Measurements from ENCODE around the gene CARMIL1. TPM values are rescaled to one million over a fixed set of nuclear protein-coding genes. Genes with fewer than 3 reads are reported as not detected.

CARMIL1 gene
- total RNA-seq, 1 donor from 2014 or later, result 22.5 TPM

GRCh38 chr6:25465941-25466340, 186.8 kb downstream of the CARMIL1 start:
- DNase-seq (ENCODE audit: low read depth), result no peak

DNA sequence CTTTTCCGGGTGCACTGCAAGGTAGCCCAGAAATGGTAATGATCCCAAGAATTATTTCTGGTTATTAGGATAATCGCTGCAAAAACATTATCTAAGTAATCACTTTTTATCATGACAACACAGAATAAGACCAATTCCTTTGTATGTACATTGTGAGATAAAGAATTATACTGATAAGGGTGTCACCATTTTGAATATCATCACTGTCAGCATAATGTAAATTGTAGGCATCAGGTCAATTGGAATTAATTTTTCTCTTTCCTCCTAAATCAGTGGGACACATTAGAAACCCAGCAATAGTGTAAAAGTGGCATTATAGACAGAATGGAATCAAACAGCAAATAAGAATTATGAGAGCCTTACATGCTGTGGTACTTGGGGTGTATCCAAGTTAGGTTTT, 189.7 kb downstream of the CARMIL1 start:
- no peak for DNase-seq (ENCODE audit: low read depth)

GRCh38 chr6:25469797-25470388, 190.7 kb downstream of the CARMIL1 start:
- DNase-seq (ENCODE audit: low read depth), result no peak

- DNase-seq (ENCODE audit: low read depth), result no peak
Measured at GRCh38 chr6:25472306-25472705, 193.1 kb downstream of the CARMIL1 start.

DNA sequence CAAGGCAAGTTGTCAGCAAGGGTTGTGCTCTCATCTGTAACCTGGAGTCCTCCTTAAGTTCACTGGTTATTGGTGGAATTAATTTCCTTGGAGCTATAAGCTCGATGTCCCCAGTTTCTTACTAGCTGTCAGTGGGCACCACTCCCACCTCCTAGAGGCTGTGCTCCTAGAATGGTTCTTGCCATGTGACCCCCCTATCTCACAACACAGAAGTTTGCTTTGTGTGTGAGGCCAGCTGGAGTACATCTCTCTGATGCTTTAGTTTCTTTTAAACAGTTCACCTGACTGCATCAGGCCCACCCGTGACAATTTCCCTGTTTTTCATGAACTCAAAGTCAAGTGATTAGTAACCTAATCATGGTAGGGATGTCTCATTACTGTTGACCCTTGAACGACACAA, 193.7 kb downstream of the CARMIL1 start:
- no peak for DNase-seq (ENCODE audit: low read depth)

DNA sequence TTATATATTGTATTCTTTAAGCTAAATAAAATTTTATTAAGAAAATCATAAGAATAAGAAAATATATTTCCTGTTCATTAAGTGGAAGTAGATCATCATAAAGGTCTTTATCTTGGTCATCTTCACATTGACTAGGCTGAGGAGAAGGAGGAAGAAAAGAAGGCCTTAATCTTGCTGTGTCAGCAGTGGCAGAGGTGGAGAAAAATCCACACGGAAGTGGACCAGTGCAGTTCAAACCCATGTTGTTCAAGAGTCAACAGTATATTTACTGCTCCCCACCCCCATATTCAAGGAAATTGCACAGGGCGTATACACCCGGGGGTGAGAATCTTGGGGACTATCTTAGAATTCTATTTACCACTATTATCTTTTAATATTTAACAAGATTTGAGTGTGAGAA, 194.3 kb downstream of the CARMIL1 start:
- no peak for DNase-seq (ENCODE audit: low read depth)

DNA sequence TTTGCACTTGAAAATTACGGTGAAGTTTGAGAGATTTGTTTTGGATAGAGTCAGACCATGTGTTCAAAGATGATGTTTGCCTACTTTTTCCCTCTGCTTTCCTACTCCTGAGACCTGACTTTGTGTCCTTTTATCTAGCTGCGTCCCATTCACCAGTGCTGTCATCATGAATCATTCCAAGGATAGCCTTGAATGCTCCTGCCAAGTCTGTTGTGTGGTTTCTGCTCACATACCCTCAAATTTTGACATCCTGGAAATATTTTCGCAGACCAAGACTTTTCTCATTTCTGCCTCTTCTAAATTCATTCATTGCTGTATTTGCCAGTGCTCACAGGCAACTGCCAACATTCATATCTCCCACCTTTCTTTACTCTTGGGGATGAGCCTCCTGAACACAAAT, 197.0 kb downstream of the CARMIL1 start:
- peak; percentile 50 for DNase-seq (ENCODE audit: low read depth)

GRCh38 chr6:25477006-25477590, 197.9 kb downstream of the CARMIL1 start:
- DNase-seq (ENCODE audit: low read depth), result peak; percentile 67

DNA sequence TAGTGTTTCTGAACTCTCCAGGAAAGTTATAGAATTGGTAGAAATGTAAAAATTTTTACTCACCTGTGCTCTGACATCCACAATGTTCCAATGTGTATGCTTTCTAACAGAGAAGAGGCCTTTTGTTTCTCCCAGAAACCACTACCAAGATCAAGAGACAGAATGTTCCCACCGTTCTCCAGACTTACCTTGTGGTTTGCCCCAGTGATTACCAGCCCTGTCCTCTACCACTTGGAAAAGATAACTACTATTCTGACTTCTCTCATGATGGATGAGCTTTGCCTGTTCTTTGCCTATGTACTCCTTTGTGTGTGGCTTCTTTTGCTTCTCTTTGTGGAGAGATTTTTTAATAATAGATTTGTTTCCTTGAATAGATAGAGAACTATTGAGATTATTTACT, 199.8 kb downstream of the CARMIL1 start:
- no peak for DNase-seq (ENCODE audit: low read depth)

GRCh38 chr6:25481267-25481666, 202.1 kb downstream of the CARMIL1 start:
- no peak for DNase-seq (ENCODE audit: low read depth)

DNA sequence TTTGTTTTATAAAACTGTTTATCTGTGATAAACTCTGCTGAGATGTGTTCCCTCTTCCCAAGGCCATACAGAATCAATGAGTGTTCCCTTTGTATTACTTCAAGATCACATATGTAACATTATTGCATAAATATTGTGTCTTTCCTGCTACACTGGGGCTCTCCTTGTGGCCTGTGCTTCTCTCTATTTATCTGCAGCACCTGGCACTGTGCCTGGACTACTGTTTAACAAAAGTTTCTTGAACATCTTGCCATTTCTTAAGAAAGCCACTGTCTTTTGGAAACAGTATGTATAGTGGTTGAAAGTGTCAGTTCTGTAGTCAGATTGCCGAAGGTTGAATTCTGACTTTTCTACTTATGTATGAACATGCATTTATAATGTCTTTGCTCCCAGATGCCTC, 203.8 kb downstream of the CARMIL1 start:
- DNase-seq (ENCODE audit: low read depth), result no peak

GRCh38 chr6:25483943-25484342, 204.8 kb downstream of the CARMIL1 start:
- no peak for DNase-seq (ENCODE audit: low read depth)

DNA sequence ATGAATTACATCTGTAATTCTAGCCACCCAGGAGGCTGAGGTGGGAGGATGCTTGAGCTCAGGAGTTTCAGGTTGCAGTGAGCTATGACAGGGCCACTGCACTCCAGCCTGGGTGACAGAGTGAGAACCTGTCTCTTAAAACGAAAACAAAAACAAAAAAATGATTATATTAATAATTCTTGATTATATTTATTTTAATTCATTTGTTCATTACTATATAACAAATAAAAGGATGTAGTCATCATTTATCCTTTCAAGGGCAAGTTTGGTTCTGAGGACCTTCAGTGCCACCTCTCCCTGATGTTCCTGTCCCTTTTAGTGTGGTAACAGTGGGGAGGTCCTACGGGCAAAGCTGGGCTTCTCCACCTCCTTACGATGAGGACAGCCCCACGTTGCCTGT, 205.7 kb downstream of the CARMIL1 start:
- no peak for DNase-seq (ENCODE audit: low read depth)

- DNase-seq (ENCODE audit: low read depth), result peak; percentile 83
Measured at GRCh38 chr6:25485821-25486534, 206.8 kb downstream of the CARMIL1 start.

DNA sequence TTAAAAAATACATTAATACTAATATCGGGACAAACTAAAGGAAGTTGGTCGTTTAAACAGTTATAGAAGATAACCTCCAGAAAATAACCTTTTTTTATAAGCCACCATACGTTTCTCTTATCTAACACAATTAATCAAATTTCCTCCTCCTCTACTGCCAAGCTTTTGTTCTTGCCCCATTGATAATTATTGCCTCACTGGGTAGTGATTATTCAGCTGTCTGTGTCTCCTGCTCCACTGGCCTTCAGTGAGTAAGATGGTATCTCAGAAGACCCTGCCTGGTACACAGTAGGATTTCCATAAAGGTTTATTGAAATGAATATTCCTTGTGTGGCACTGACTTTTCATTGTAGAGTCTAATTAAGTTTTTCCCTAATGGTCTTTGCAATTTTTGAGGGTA, 207.4 kb downstream of the CARMIL1 start:
- no peak for DNase-seq (ENCODE audit: low read depth)

DNA sequence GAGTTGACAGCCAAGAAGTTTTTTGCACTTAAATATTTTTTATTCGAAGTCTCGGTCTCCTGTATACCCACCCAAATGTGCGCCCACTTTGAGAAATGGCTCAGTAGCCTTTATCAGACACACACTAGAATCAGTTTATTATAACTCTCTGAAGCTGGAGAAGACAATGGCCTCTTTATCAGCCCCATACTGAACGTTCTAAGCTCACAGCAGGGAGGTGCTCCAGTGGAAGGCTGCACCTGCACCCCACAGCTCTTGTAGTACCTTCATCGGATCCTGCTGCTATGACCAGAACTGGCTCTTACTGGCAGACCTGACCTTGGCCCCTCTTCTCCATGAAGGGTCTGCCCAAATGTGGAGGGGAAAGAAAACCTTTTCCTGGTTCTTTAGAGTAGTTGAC, 207.8 kb downstream of the CARMIL1 start:
- no peak for DNase-seq (ENCODE audit: low read depth)

GRCh38 chr6:25488156-25488555, 209.0 kb downstream of the CARMIL1 start:
- DNase-seq (ENCODE audit: low read depth), result peak; percentile 45

DNA sequence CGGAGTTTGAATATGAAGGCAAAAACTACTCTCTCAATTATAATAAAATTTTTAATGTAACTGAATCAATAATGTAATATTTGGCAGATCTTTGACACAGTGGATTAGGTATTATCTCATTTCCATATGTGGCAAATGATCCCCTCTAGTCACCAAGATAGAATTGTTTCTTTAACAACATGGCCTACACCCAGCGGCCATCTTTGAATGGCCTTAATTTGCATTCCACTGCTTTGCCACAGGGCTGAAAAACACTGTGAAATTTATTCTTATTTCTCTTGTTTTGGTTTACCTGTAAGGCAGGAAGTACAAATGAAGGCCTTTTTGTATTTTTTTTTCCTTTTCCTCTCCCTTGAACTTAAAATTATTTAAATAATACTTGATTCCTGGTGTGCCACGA, 210.2 kb downstream of the CARMIL1 start:
- DNase-seq (ENCODE audit: low read depth), result no peak

GRCh38 chr6:25490018-25490801, 211.0 kb downstream of the CARMIL1 start:
- DNase-seq (ENCODE audit: low read depth), result peak; percentile 85

GRCh38 chr6:25492951-25493350, 213.8 kb downstream of the CARMIL1 start:
- no peak for DNase-seq (ENCODE audit: low read depth)

DNA sequence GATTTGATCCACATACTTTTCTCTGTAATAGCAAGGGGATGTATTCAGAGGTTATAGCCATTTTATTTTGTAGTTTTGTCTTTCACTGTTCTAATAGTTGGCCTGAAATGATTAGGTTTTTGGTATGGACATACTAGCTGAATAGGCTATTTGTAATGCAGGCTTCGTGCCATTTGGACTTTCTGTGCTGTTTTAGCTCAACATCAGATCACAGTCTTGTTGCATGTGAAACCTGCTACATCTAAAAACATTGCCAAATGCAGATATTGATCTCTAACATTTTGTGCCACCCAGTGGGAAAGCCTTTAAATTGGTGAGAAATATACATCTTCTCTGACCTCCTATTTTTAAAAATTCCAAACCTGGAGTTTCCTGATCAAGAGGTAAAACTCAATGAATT, 215.3 kb downstream of the CARMIL1 start:
- no peak for DNase-seq (ENCODE audit: low read depth)

Data from myocyte (in vitro differentiated cells).